Uterus (tissue), 4 donors: ENCODE measurements around the gene KLHL21. TPM values are rescaled to one million over a fixed set of nuclear protein-coding genes. Genes with fewer than 3 reads are reported as not detected.
A peak's percentile ranks its signal among the peaks of the same experiment; 100 is the strongest.

Source experiments
- DNase-seq, 2 donors: peaks; one replicate each; pipeline ENCODE4 v3.0.0-alpha.2; 2019 to 2020
- H3K27ac ChIP-seq, 2 donors: fragments of 200-600 bp; sonication (generic); 1 replicate in 1 of 2; 2 replicates in 1 of 2; pipeline ENCODE4 v1.5.1; 2016 to 2018
- H3K27me3 ChIP-seq, 2 donors: fragments of 200-600 bp; sonication (generic); one replicate each; pipeline ENCODE4 v1.5.1; 2018 to 2019; ENCODE audit warnings: control low read depth in 1 of 2
- H3K36me3 ChIP-seq, 2 donors: fragments of 200-600 bp; sonication (generic); one replicate each; pipeline ENCODE4 v1.5.1; 2019; ENCODE audit warnings: control low read depth in 1 of 2
- H3K4me1 ChIP-seq, 2 donors: fragments of 200-600 bp; sonication (generic); one replicate each; pipeline ENCODE4 v1.5.1; 2018 to 2019; ENCODE audit warnings: control low read depth in 1 of 2
- H3K4me3 ChIP-seq, 2 donors: fragments of 200-600 bp; sonication (generic); 1 replicate in 1 of 2; 2 replicates in 1 of 2; pipeline ENCODE4 v1.5.1; 2018 to 2019; ENCODE audit warnings: mild to moderate bottlenecking in 1 of 2
- H3K9me3 ChIP-seq, 2 donors: fragments of 200-600 bp; sonication (generic); one replicate each; pipeline ENCODE4 v1.5.1; 2019; ENCODE audit warnings: control low read depth in 1 of 2
- CTCF ChIP-seq, 4 experiments: fragments of 200-600 bp in 2 of 4; fragments of 450-650 bp in 2 of 4; sonication (generic) in 2 of 4; IDR thresholded peaks; one replicate each; pipeline ENCODE4 v1.5.1; 2016 to 2019; ENCODE audit warnings: antibody characterized with exemption in 4 of 4, mild to moderate bottlenecking in 2 of 4, moderate library complexity in 1 of 4
- POLR2A ChIP-seq, 2 donors: fragments of 450-650 bp; IDR thresholded peaks; one replicate each; pipeline ENCODE4 v1.6.1; 2016; ENCODE audit warnings: antibody characterized with exemption in 2 of 2, mild to moderate bottlenecking in 1 of 2, moderate library complexity in 1 of 2
- intact Hi-C: fragments of 100-400 bp; cut with DNase I; formaldehyde crosslinking; loops from one replicate; pipeline ENCODE4 v1.15.1; 2023; ENCODE audit warnings: low total_unique reads
- total RNA-seq, 4 donors: library from RNA; depleted of rRNA in 3 of 4; stranded (reverse); fragments of >200 nt in 3 of 4; gene quantifications; one replicate each; pipeline versions ENCODE4 v1.1.0 to v1.2.4, GENCODE V29; 2014 to 2023
- donor health status: DM: yes; HTN: yes; CAD: no.

Gene KLHL21
- total RNA-seq, 4 donors from 2014 or later: 17.4 to 31.1 (median 20.6) TPM

- H3K4me1 ChIP-seq: no peaks in the 10 kb centered on the region
- intact Hi-C loops: loop anchor here (10.0 kb wide), 1 partner anchor 81 kb away; the partner anchor contains the start of genes NOL9 and TAS1R1
- H3K9me3 ChIP-seq: no peaks in the 10 kb centered on the region
- no peaks in the 10 kb centered on the region for H3K27me3 ChIP-seq
- H3K27ac ChIP-seq: no peak overlapping the region
- no peak for TF ChIP-seq POLR2A (IDR thresholded peaks at IDR 0.05)
- no peak for TF ChIP-seq CTCF (IDR thresholded peaks at IDR 0.05)
- no peak overlapping the region for H3K4me3 ChIP-seq
- H3K36me3 ChIP-seq: no peaks in the 10 kb centered on the region
- DNase-seq: no peak
Measured at GRCh38 chr1:6635161-6635909, 32.7 kb upstream of the KLHL21 start.

GRCh38 chr1:6634371-6635052, 31.8 kb upstream of the KLHL21 start:
- peak; percentile 40 to 47 for DNase-seq
- TF ChIP-seq POLR2A (IDR thresholded peaks at IDR 0.05): no peak
- TF ChIP-seq CTCF (IDR thresholded peaks at IDR 0.05): peak; percentile 24 to 54 (median 32)
- Histone ChIP-seq H3K36me3 (no peaks in the 10 kb centered on the region), H3K9me3 (no peaks in the 10 kb centered on the region), H3K4me3 (no peak overlapping the region), H3K27me3 (no peaks in the 10 kb centered on the region), H3K27ac (no peak overlapping the region), H3K4me1 (no peaks in the 10 kb centered on the region)
- intact Hi-C loops: loop anchor here (10.0 kb wide), 1 partner anchor 80 kb away; the partner anchor contains the start of genes NOL9 and TAS1R1

- H3K36me3 ChIP-seq: no peaks in the 10 kb centered on the region
- no peaks in the 10 kb centered on the region for H3K27me3 ChIP-seq
- TF ChIP-seq POLR2A (IDR thresholded peaks at IDR 0.05): no peak
- TF ChIP-seq CTCF (IDR thresholded peaks at IDR 0.05): no peak
- no peak overlapping the region for H3K4me3 ChIP-seq
- H3K9me3 ChIP-seq: no peaks in the 10 kb centered on the region
- intact Hi-C loops: loop anchor here (10.0 kb wide), 1 partner anchor 78 kb away; the partner anchor contains the start of genes NOL9 and TAS1R1
- no peaks in the 10 kb centered on the region for H3K4me1 ChIP-seq
- no peak for DNase-seq
- no peak overlapping the region for H3K27ac ChIP-seq
Measured at GRCh38 chr1:6632588-6633514, 30.2 kb upstream of the KLHL21 start.

- H3K4me1 ChIP-seq: peaks cover 0 to 5% of the 10 kb centered on the region in 2 donors
- no peaks in the 10 kb centered on the region for H3K27me3 ChIP-seq
- H3K9me3 ChIP-seq: no peaks in the 10 kb centered on the region
- no peaks in the 10 kb centered on the region for H3K36me3 ChIP-seq
- no peak overlapping the region for H3K27ac ChIP-seq
- no peak for TF ChIP-seq POLR2A (IDR thresholded peaks at IDR 0.05)
- no peak for TF ChIP-seq CTCF (IDR thresholded peaks at IDR 0.05)
- intact Hi-C loops: loop anchor here (10.0 kb wide), 1 partner anchor 76 kb away; the partner anchor contains the start of genes NOL9 and TAS1R1
- H3K4me3 ChIP-seq: no peak overlapping the region
- DNase-seq: no peak
Measured at GRCh38 chr1:6631058-6631457, 28.4 kb upstream of the KLHL21 start.
